Astrocyte of the spinal cord (primary cell): ENCODE results near the gene KRTAP5-1.

Experiments used
- DNase-seq: peaks from one replicate; pipeline ENCODE4 v3.0.0; 2011; ENCODE audit warnings: low read depth, low spot score
- H3K4me3 ChIP-seq: 2 replicates; pipeline ENCODE4 v1.5.1; 2011; ENCODE audit warnings: low read depth, mild to moderate bottlenecking, low read length, moderate library complexity
- CTCF ChIP-seq: IDR thresholded peaks from 2 replicates; pipeline ENCODE4 v1.5.1; 2012; ENCODE audit warnings: low read depth, mild to moderate bottlenecking, low read length, inconsistent platforms
- in situ Hi-C: cut with HindIII; loops from 2 replicates; pipeline ENCODE4 v1.10.0; 2017; ENCODE audit warnings: low sequenced_read_pairs

The KRTAP5-1 gene

GRCh38 chr11:1534682-1535081, 50.4 kb downstream of the KRTAP5-1 start:
- in situ Hi-C loops, result no loop called here

More at GRCh38 chr11:1534682-1535081, 50.4 kb downstream of the KRTAP5-1 start:
- TF ChIP-seq CTCF, result no peak
- H3K4me3 ChIP-seq, result no peak overlapping the region
- no peak for DNase-seq
